ENCODE data around the gene BPIFB3. TPM values are rescaled to one million over a fixed set of nuclear protein-coding genes. Genes with fewer than 3 reads are reported as not detected.

The BPIFB3 gene
- total RNA-seq, 3 donors from 2014 or later (not counting 1 experiment from before 2014, with no cell fraction given): not detected

- H3K9me3 Mint-ChIP-seq: no peaks in the 10 kb centered on the region
- Histone ChIP-seq H3K9me3 (ENCODE audit: control insufficient read depth, insufficient read depth, low read length) (no peaks in the 10 kb centered on the region), H3K4me3 (ENCODE audit: low read length) (no peak overlapping the region), H3K4me1 (ENCODE audit: control insufficient read depth, insufficient read depth, low read length) (no peaks in the 10 kb centered on the region), H3K27ac (ENCODE audit: low read length) (no peak overlapping the region), H3K27me3 (ENCODE audit: control insufficient read depth, insufficient read depth, low read length) (no peaks in the 10 kb centered on the region), H3K36me3 (ENCODE audit: control insufficient read depth, insufficient read depth, low read length) (no peaks in the 10 kb centered on the region)
- TF ChIP-seq CTCF (IDR thresholded peaks at IDR 0.05): no peak
- intact Hi-C loops (cut with micrococcal nuclease): no loop called here
- no peak overlapping the region for H3K27ac Mint-ChIP-seq
- DNase-seq (no peak), ATAC-seq (no peak)
- H3K36me3 Mint-ChIP-seq: no peaks in the 10 kb centered on the region
- no peak overlapping the region for H3K4me3 Mint-ChIP-seq
- 93% methylated on average over 23 of the region's 23 CpGs for WGBS (ENCODE audit: insufficient coverage)
- no peaks in the 10 kb centered on the region for H3K27me3 Mint-ChIP-seq (ENCODE audit: low read depth in 2 of 2)
- peaks cover 0 to 1% of the 10 kb centered on the region in 2 donors for H3K4me1 Mint-ChIP-seq
These were observed 34.0 kb upstream of the BPIFB3 start for GRCh38 chr20:33019465-33020277.

- no peak for TF ChIP-seq CTCF (IDR thresholded peaks at IDR 0.05)
- Histone ChIP-seq H3K4me1 (ENCODE audit: control insufficient read depth, insufficient read depth, low read length) (no peaks in the 10 kb centered on the region), H3K27ac (ENCODE audit: low read length) (no peak overlapping the region), H3K4me3 (ENCODE audit: low read length) (no peak overlapping the region), H3K36me3 (ENCODE audit: control insufficient read depth, insufficient read depth, low read length) (no peaks in the 10 kb centered on the region), H3K9me3 (ENCODE audit: control insufficient read depth, insufficient read depth, low read length) (no peaks in the 10 kb centered on the region), H3K27me3 (ENCODE audit: control insufficient read depth, insufficient read depth, low read length) (no peaks in the 10 kb centered on the region)
- DNase-seq (no peak), ATAC-seq (no peak)
- no peak overlapping the region for H3K4me3 Mint-ChIP-seq
- no peaks in the 10 kb centered on the region for H3K36me3 Mint-ChIP-seq
- no peak overlapping the region for H3K27ac Mint-ChIP-seq
- WGBS (ENCODE audit: insufficient coverage): 91% methylated on average over 18 of the region's 18 CpGs
- intact Hi-C loops (cut with micrococcal nuclease): no loop called here
- no peaks in the 10 kb centered on the region for H3K27me3 Mint-ChIP-seq (ENCODE audit: low read depth in 2 of 2)
- no peaks in the 10 kb centered on the region for H3K4me1 Mint-ChIP-seq
- no peaks in the 10 kb centered on the region for H3K9me3 Mint-ChIP-seq
These were observed 33.2 kb upstream of the BPIFB3 start for GRCh38 chr20:33020278-33021161.

GRCh38 chr20:33021879-33022278 is 31.8 kb upstream of the BPIFB3 start:
- Histone ChIP-seq H3K27ac (ENCODE audit: low read length) (no peak overlapping the region), H3K4me1 (ENCODE audit: control insufficient read depth, insufficient read depth, low read length) (no peaks in the 10 kb centered on the region), H3K9me3 (ENCODE audit: control insufficient read depth, insufficient read depth, low read length) (no peaks in the 10 kb centered on the region), H3K27me3 (ENCODE audit: control insufficient read depth, insufficient read depth, low read length) (no peaks in the 10 kb centered on the region), H3K36me3 (ENCODE audit: control insufficient read depth, insufficient read depth, low read length) (no peaks in the 10 kb centered on the region), H3K4me3 (ENCODE audit: low read length) (no peak overlapping the region)
- H3K4me3 Mint-ChIP-seq: no peak overlapping the region
- no peak overlapping the region for H3K27ac Mint-ChIP-seq
- WGBS (ENCODE audit: insufficient coverage): 87% methylated on average over 3 of the region's 3 CpGs
- no peaks in the 10 kb centered on the region for H3K4me1 Mint-ChIP-seq
- H3K9me3 Mint-ChIP-seq: no peaks in the 10 kb centered on the region
- DNase-seq: no peak
- intact Hi-C loops (cut with micrococcal nuclease): no loop called here
- TF ChIP-seq CTCF (IDR thresholded peaks at IDR 0.05): no peak
- H3K36me3 Mint-ChIP-seq: no peaks in the 10 kb centered on the region
- H3K27me3 Mint-ChIP-seq (ENCODE audit: low read depth in 2 of 2): no peaks in the 10 kb centered on the region
- ATAC-seq: no peak

Data from natural killer cell (primary cell).